DMS53 (cell line): Measurements from ENCODE around the gene MUC6.

Source experiments
- DNase-seq: peaks from one replicate; lab custom pipeline; 2025; lab: John Stamatoyannopoulos, UW

Gene MUC6

GRCh38 chr11:1052133-1053011 is 15.9 kb upstream of the MUC6 start:
- DNase-seq: no peak

- no peak for DNase-seq
Measured at GRCh38 chr11:1051356-1052132, 15.0 kb upstream of the MUC6 start.

- DNase-seq: peak; percentile 95
Measured at GRCh38 chr11:1050581-1051355, 14.2 kb upstream of the MUC6 start.

GRCh38 chr11:1049911-1050580 is 13.5 kb upstream of the MUC6 start:
- no peak for DNase-seq

- no peak for DNase-seq
Measured at GRCh38 chr11:1049431-1049891, 12.9 kb upstream of the MUC6 start.

GRCh38 chr11:1049071-1049405 is 12.5 kb upstream of the MUC6 start:
- no peak for DNase-seq

GRCh38 chr11:1048375-1049070 is 12.0 kb upstream of the MUC6 start:
- DNase-seq: no peak

- no peak for DNase-seq
Measured at GRCh38 chr11:1047595-1048156, 11.2 kb upstream of the MUC6 start.

GRCh38 chr11:1044160-1044559 is 7.6 kb upstream of the MUC6 start:
- DNase-seq: no peak

GRCh38 chr11:1043563-1044096 is 7.1 kb upstream of the MUC6 start:
- peak; percentile 65 for DNase-seq

GRCh38 chr11:1042626-1043562 is 6.4 kb upstream of the MUC6 start:
- no peak for DNase-seq

GRCh38 chr11:1041936-1042608 is 5.6 kb upstream of the MUC6 start:
- DNase-seq: no peak

- DNase-seq: no peak
Measured at GRCh38 chr11:1041471-1041870, 5.0 kb upstream of the MUC6 start.

- no peak for DNase-seq
Measured at GRCh38 chr11:1041149-1041467, 4.6 kb upstream of the MUC6 start.

GRCh38 chr11:1040428-1041148 is 4.1 kb upstream of the MUC6 start:
- DNase-seq: no peak

- DNase-seq: no peak
Measured at GRCh38 chr11:1039481-1040427, 3.2 kb upstream of the MUC6 start.

- DNase-seq: no peak
Measured at GRCh38 chr11:1038921-1039320, 2.4 kb upstream of the MUC6 start.
